NCI-H1048 (cell line): ENCODE results near the gene MACROD2.

Experiments used
- DNase-seq: peaks from one replicate; lab custom pipeline; 2025; lab: John Stamatoyannopoulos, UW

The MACROD2 gene

GRCh38 chr20:14761903-14762302 lies 766.6 kb downstream of the MACROD2 start:
- DNase-seq: no peak

- no peak for DNase-seq
Measured at GRCh38 chr20:14764511-14765369, 769.4 kb downstream of the MACROD2 start.

GRCh38 chr20:14765370-14765701 lies 770.0 kb downstream of the MACROD2 start:
- no peak for DNase-seq

GRCh38 chr20:14773486-14773885 lies 778.2 kb downstream of the MACROD2 start:
- DNase-seq: no peak

- DNase-seq: no peak
Measured at GRCh38 chr20:14775778-14776177, 780.5 kb downstream of the MACROD2 start.

- no peak for DNase-seq
Measured at GRCh38 chr20:14777591-14777990, 782.3 kb downstream of the MACROD2 start.

- DNase-seq: no peak
Measured at GRCh38 chr20:14778096-14778495, 782.8 kb downstream of the MACROD2 start.

GRCh38 chr20:14778875-14779274 lies 783.6 kb downstream of the MACROD2 start:
- DNase-seq: no peak

GRCh38 chr20:14780508-14780907 lies 785.2 kb downstream of the MACROD2 start:
- DNase-seq: no peak

- no peak for DNase-seq
Measured at GRCh38 chr20:14782731-14783130, 787.4 kb downstream of the MACROD2 start.

GRCh38 chr20:14783766-14784165 lies 788.5 kb downstream of the MACROD2 start:
- no peak for DNase-seq

- DNase-seq: no peak
Measured at GRCh38 chr20:14785065-14785743, 789.9 kb downstream of the MACROD2 start.

GRCh38 chr20:14790190-14790589 lies 794.9 kb downstream of the MACROD2 start:
- DNase-seq: no peak

- DNase-seq: no peak
Measured at GRCh38 chr20:14790771-14791620, 795.7 kb downstream of the MACROD2 start.

GRCh38 chr20:14792915-14793314 lies 797.6 kb downstream of the MACROD2 start:
- DNase-seq: no peak

GRCh38 chr20:14799545-14800216 lies 804.4 kb downstream of the MACROD2 start:
- DNase-seq: no peak

- DNase-seq: no peak
Measured at GRCh38 chr20:14800707-14801425, 805.5 kb downstream of the MACROD2 start.

GRCh38 chr20:14801591-14802325 lies 806.4 kb downstream of the MACROD2 start:
- no peak for DNase-seq

- DNase-seq: no peak
Measured at GRCh38 chr20:14807224-14807623, 811.9 kb downstream of the MACROD2 start.

- no peak for DNase-seq
Measured at GRCh38 chr20:14815340-14815739, 820.0 kb downstream of the MACROD2 start.

- DNase-seq: no peak
Measured at GRCh38 chr20:14816471-14816870, 821.2 kb downstream of the MACROD2 start.
